ENCODE results near the gene MPDZ. TPM values are rescaled to one million over a fixed set of nuclear protein-coding genes. Genes with fewer than 3 reads are reported as not detected.

The MPDZ gene
- total RNA-seq, 1 donor from 2014 or later: 38.8 TPM

DNA sequence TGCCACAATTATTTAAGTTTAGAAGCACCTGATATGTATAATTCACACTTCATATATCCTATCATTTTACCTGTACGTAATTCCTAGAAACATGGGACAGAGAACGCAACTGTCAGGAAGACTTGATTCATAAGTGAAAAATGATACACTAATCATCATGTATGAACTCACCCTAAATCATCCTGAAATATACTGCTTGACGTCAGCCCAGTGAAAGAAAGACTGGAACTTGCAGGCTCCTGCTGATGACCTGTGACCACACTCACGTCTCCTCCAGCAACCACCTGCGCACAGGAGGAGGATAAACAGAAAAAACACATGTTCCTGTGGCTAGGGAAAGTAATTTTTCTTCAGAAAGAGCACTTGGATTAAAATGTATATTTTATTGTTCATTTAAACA is 169.7 kb downstream of the MPDZ start:
- Histone ChIP-seq H3K36me3 (peaks cover 0 to 11% of the 10 kb centered on the region in 2 donors), H3K27ac (no peak overlapping the region), H3K4me3 (no peak overlapping the region), H3K27me3 (no peaks in the 10 kb centered on the region), H3K9me3 (no peaks in the 10 kb centered on the region), H3K4me1 (peaks cover 12% of the 10 kb centered on the region)
- DNase-seq (ENCODE audit: extremely low spot score in 2 of 2): no peak
- TF ChIP-seq, protein P1, sequence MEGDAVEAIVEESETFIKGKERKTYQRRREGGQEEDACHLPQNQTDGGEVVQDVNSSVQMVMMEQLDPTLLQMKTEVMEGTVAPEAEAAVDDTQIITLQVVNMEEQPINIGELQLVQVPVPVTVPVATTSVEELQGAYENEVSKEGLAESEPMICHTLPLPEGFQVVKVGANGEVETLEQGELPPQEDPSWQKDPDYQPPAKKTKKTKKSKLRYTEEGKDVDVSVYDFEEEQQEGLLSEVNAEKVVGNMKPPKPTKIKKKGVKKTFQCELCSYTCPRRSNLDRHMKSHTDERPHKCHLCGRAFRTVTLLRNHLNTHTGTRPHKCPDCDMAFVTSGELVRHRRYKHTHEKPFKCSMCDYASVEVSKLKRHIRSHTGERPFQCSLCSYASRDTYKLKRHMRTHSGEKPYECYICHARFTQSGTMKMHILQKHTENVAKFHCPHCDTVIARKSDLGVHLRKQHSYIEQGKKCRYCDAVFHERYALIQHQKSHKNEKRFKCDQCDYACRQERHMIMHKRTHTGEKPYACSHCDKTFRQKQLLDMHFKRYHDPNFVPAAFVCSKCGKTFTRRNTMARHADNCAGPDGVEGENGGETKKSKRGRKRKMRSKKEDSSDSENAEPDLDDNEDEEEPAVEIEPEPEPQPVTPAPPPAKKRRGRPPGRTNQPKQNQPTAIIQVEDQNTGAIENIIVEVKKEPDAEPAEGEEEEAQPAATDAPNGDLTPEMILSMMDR (IDR thresholded peaks at IDR 0.05): no peak
- no peak for TF ChIP-seq POLR2AphosphoS5 (IDR thresholded peaks at IDR 0.05; ENCODE audit: insufficient read depth in 1 of 2, low read depth in 1 of 2)
- TF ChIP-seq POLR2A (IDR thresholded peaks at IDR 0.05): no peak
- intact Hi-C loops (cut with DNase I): no loop called here

DNA sequence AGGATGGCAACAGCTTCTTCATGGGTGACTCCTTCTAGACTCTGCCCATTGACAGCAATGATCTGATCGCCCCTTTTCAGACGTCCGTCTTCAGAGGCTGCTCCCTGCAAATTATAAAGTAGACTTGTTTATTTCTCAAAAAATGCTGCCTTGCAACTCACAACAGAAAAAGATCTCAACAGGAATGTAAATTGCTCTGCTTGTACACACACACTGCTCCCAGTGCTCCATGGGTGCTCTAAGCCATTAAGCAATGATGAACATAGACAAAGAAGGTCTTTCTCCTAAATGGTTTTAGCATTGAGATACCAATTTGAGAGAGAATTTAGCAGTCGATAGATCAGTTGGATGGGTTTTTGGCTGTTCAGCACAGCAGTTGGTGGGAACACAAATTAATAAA is 172.5 kb downstream of the MPDZ start:
- H3K9me3 ChIP-seq: no peaks in the 10 kb centered on the region
- peaks cover 12% of the 10 kb centered on the region for H3K4me1 ChIP-seq
- no peak for DNase-seq (ENCODE audit: extremely low spot score in 2 of 2)
- no peak overlapping the region for H3K4me3 ChIP-seq
- intact Hi-C loops (cut with DNase I): no loop called here
- peaks cover 0 to 11% of the 10 kb centered on the region in 2 donors for H3K36me3 ChIP-seq
- no peaks in the 10 kb centered on the region for H3K27me3 ChIP-seq
- TF ChIP-seq POLR2A (IDR thresholded peaks at IDR 0.05): no peak
- TF ChIP-seq POLR2AphosphoS5 (IDR thresholded peaks at IDR 0.05; ENCODE audit: insufficient read depth in 1 of 2, low read depth in 1 of 2): no peak
- TF ChIP-seq, protein P1 (IDR thresholded peaks at IDR 0.05): no peak
- H3K27ac ChIP-seq: no peak overlapping the region

DNA sequence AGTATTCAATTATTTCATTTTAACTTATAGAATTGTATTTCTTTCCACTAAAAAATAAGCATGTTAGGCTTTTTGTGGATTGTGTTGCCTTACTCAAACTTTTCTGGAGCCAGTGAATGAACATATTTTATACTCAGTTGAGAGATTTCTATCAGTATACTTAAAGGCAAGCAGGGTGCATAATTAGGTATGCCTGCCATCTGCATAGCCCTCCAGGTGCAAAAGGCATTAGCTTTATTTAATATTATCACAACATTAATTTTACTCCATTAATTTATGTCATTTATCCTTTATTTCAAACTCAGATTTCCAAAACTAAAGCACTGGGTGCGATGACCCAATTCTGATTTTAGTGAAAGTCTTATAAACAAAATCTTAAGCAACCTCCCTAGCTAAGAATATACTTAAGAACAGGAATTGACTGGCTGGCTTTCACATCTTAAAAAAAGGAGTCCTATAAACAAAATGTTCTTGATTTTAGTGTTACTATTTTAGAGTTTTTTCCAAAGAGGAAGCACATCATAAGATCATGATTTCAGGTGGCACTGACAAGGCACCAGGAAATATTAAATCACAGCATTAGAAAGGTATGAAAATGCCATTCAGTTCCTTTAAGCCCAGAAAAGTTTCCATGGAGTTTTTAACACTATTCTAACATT is 178.4 kb downstream of the MPDZ start:
- intact Hi-C loops (cut with DNase I): no loop called here
- H3K4me1 ChIP-seq: no peaks in the 10 kb centered on the region
- no peaks in the 10 kb centered on the region for H3K27me3 ChIP-seq
- H3K4me3 ChIP-seq: no peak overlapping the region
- no peaks in the 10 kb centered on the region for H3K9me3 ChIP-seq
- no peaks in the 10 kb centered on the region for H3K36me3 ChIP-seq
- TF ChIP-seq, protein P1 (IDR thresholded peaks at IDR 0.05): no peak
- peak in 1 of 2 donors; percentile 87 for TF ChIP-seq POLR2AphosphoS5 (IDR thresholded peaks at IDR 0.05; ENCODE audit: insufficient read depth in 1 of 2, low read depth in 1 of 2)
- peak overlapping the region; percentile 50 for H3K27ac ChIP-seq
- DNase-seq (ENCODE audit: extremely low spot score in 2 of 2): no peak

DNA sequence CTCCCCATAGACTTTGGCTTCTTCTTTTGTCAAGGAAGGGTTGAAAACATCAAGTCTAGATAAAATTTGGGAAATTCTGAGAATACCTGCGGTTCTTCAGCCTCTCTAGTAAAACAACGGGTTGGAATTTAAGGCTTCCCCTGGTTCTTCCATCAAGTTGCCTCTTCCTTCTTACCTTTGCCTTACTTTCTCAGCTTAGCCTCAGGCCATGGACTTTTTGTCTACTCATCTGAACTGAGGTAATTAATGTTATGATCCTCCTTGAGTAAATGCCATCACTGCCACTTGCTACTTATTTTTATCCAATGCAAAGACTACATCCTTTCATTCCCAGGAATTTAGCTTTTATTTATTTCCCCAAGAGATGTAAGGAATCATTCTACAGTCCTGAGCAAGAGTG is 184.4 kb downstream of the MPDZ start:
- no peak for DNase-seq (ENCODE audit: extremely low spot score in 2 of 2)
- H3K4me3 ChIP-seq: no peak overlapping the region
- H3K27ac ChIP-seq: no peak overlapping the region
- no peaks in the 10 kb centered on the region for H3K36me3 ChIP-seq
- intact Hi-C loops (cut with DNase I): no loop called here
- H3K27me3 ChIP-seq: no peaks in the 10 kb centered on the region
- TF ChIP-seq, protein P1 (IDR thresholded peaks at IDR 0.05): no peak
- TF ChIP-seq POLR2AphosphoS5 (IDR thresholded peaks at IDR 0.05; ENCODE audit: insufficient read depth in 1 of 2, low read depth in 1 of 2) (no peak), POLR2A (IDR thresholded peaks at IDR 0.05) (no peak)
- H3K4me1 ChIP-seq: no peaks in the 10 kb centered on the region
- H3K9me3 ChIP-seq: no peaks in the 10 kb centered on the region

DNA sequence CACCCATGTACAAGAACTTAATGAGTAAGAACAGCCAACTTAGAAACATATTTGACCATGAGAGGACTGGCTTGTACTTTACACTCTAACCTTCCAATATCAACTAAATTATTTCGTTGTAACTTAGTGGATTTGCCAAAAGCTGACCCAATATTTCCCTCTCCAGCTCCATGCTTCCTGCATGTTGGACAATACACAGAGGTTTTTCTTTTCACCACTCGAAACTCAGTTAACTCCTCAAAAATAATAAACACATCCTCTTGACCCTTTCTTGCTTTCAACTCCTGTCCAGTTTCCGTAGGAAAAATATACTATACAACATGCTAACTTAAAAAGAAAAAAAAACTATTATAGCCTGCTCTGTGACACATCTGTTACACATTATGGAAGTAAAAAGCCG is 188.9 kb downstream of the MPDZ start:
- Histone ChIP-seq H3K4me1 (peaks cover 6% of the 10 kb centered on the region), H3K27ac (no peak overlapping the region), H3K36me3 (no peaks in the 10 kb centered on the region), H3K4me3 (no peak overlapping the region), H3K9me3 (no peaks in the 10 kb centered on the region), H3K27me3 (no peaks in the 10 kb centered on the region)
- intact Hi-C loops (cut with DNase I): no loop called here
- TF ChIP-seq POLR2AphosphoS5 (IDR thresholded peaks at IDR 0.05; ENCODE audit: insufficient read depth in 1 of 2, low read depth in 1 of 2) (no peak), POLR2A (IDR thresholded peaks at IDR 0.05) (no peak)
- TF ChIP-seq, protein P1 (IDR thresholded peaks at IDR 0.05): no peak
- no peak for DNase-seq (ENCODE audit: extremely low spot score in 2 of 2)
